K562 (cell line): ENCODE measurements around the gene TMEM101. TPM values are rescaled to one million over a fixed set of nuclear protein-coding genes. Genes with fewer than 3 reads are reported as not detected.

ENCODE experiments used
- ATAC-seq: fragments of 200-7000 bp; cut with Tn5 transposase; 3 replicates; pipeline ENCODE4 v1.9.1; 2020; ENCODE audit warnings: moderate library complexity
- BruUV-seq: library from RNA; stranded (reverse); fragments of 400-500 nt; replicated peaks from 2 replicates; lab custom pipeline; 2021; lab: Mats Ljungman, UMichigan
- CTCF ChIA-PET: fragments of 300-600 bp; formaldehyde crosslinking; extraction: SDS; loops from one replicate; lab custom pipeline; 2021; ENCODE audit warnings: low intra/inter-chr PET ratio; lab: Yijun Ruan, JAX
- POLR2A ChIA-PET: fragments of 300-600, 350-650 bp; sonication (Branson Sonifier 250); formaldehyde crosslinking; extraction: SDS; loops from one replicate; lab custom pipeline; 2021; ENCODE audit warnings: antibody characterized with exemption, inconsistent platforms; lab: Yijun Ruan, JAX
- DNase-seq, 4 experiments: peaks; one replicate each; pipeline versions ENCODE4 v3.0.0 to v3.0.0-alpha.2; 2011 to 2018; ENCODE audit warnings: low spot score in 3 of 4, mixed read lengths in 3 of 4; ENCODE audit errors: extremely low read depth in 1 of 4
- FAIRE-seq: peaks from 2 replicates; lab custom pipeline; 2011; peaks lifted over from hg19 to GRCh38; lab: Jason Lieb, UNC
- H2AFZ ChIP-seq: 2 replicates; pipeline ENCODE4 v1.6.0; 2011; ENCODE audit warnings: low read depth, low read length, control low read depth, inconsistent platforms
- H3K27ac ChIP-seq: fragments of 200-600 bp; 3 replicates; pipeline ENCODE4 v1.8.0; 2011; ENCODE audit warnings: low read depth, mild to moderate bottlenecking, control low read depth, inconsistent platforms, low read length, moderate library complexity, mixed read lengths; ENCODE audit errors: extremely low read depth
- H3K27me3 ChIP-seq, 2 experiments: fragments of 300-600 bp in 1 of 2; 2 replicates in 1 of 2; 3 replicates in 1 of 2; pipeline versions ENCODE4 v1.6.0 to v1.8.0; 2011; ENCODE audit warnings: inconsistent platforms in 2 of 2, low read length in 2 of 2, mild to moderate bottlenecking in 1 of 2, mixed read lengths in 1 of 2, moderate library complexity in 1 of 2; ENCODE audit not compliant: control insufficient read depth in 2 of 2, insufficient read depth in 2 of 2
- H3K36me3 ChIP-seq: fragments of 300-600 bp; 3 replicates; pipeline ENCODE4 v1.8.0; 2011; ENCODE audit warnings: mild to moderate bottlenecking, low read length, inconsistent platforms; ENCODE audit not compliant: control insufficient read depth, insufficient read depth
- H3K4me1 ChIP-seq, 2 experiments: fragments of 200-600 bp in 1 of 2; replicated peaks in 1 of 2; 2 replicates in 1 of 2; 3 replicates in 1 of 2; pipeline versions ENCODE4 v1.5.1 to v1.8.0; 2011; ENCODE audit warnings: inconsistent platforms in 2 of 2, low read length in 2 of 2, mild to moderate bottlenecking in 1 of 2, mixed read lengths in 1 of 2, moderate library complexity in 1 of 2; ENCODE audit not compliant: control insufficient read depth in 2 of 2, insufficient read depth in 2 of 2
- H3K4me2 ChIP-seq: 2 replicates; pipeline ENCODE4 v1.6.1; 2011; ENCODE audit warnings: low read length, control low read depth, inconsistent platforms, mixed read lengths; ENCODE audit not compliant: insufficient read depth
- H3K4me3 ChIP-seq: fragments of 200-600 bp; sonication (generic), shearing (Covaris generic); 2 replicates; pipeline ENCODE4 v1.5.1; 2016; ENCODE audit warnings: control low read depth, inconsistent platforms
- H3K79me2 ChIP-seq: fragments of 200-600 bp; 3 replicates; pipeline ENCODE4 v1.8.0; 2011; ENCODE audit warnings: low read length, inconsistent platforms; ENCODE audit not compliant: control insufficient read depth, insufficient read depth
- H3K9ac ChIP-seq, 2 experiments: 2 replicates each; pipeline versions ENCODE4 v1.6.0 to v1.6.1; 2011; ENCODE audit warnings: low read depth in 2 of 2, low read length in 2 of 2, control low read depth in 1 of 2, inconsistent platforms in 1 of 2, mild to moderate bottlenecking in 1 of 2, mixed read lengths in 1 of 2; ENCODE audit not compliant: insufficient read depth in 1 of 2
- H3K9me1 ChIP-seq: one replicate; pipeline ENCODE4 v1.6.0; 2011; ENCODE audit warnings: inconsistent platforms, mild to moderate bottlenecking, low read length, moderate library complexity; ENCODE audit not compliant: control insufficient read depth, insufficient read depth
- H3K9me3 ChIP-seq: replicated peaks from 2 replicates; pipeline ENCODE4 v1.5.1; 2011; ENCODE audit warnings: low read depth, low read length, inconsistent platforms; ENCODE audit not compliant: control insufficient read depth, insufficient read depth
- H4K20me1 ChIP-seq: replicated peaks from 2 replicates; pipeline ENCODE4 v1.6.1; 2011; ENCODE audit warnings: low read length, inconsistent platforms, mixed read lengths; ENCODE audit not compliant: control insufficient read depth, insufficient read depth
- EZH2 ChIP-seq: IDR thresholded peaks from 2 replicates; pipeline ENCODE4 v1.6.1; 2012; ENCODE audit warnings: low read depth, mild to moderate bottlenecking, inconsistent platforms, low read length, borderline replicate concordance
- POLR2G ChIP-seq: fragments of 200-400 bp; formaldehyde crosslinking; IDR thresholded peaks from 2 replicates; pipeline ENCODE4 v1.6.1; 2017; ENCODE audit warnings: low read depth, mild to moderate bottlenecking, antibody characterized with exemption, low read length, moderate library complexity
- ZNF407 ChIP-seq: fragments of 450-650 bp; IDR thresholded peaks from 2 replicates; pipeline ENCODE4 v1.6.1; 2016; ENCODE audit warnings: low read depth
- WGBS: fragments of 100-300 bp; shearing (Covaris generic); methylation state at CpG from one replicate; pipeline ENCODE4 v1.1.6; 2016; ENCODE audit warnings: low coverage, mixed read lengths; ENCODE audit not compliant: insufficient coverage; ENCODE audit errors: missing lambda C conversion rate; 5-methylcytosine and 5-hydroxymethylcytosine counted together
- in situ Hi-C: fragments of 300-500 bp; cut with MboI; formaldehyde crosslinking; loops from 4 replicates; pipeline ENCODE4 v1.15.0; 2018; ENCODE audit warnings: inconsistent platforms, mixed read lengths
- intact Hi-C: fragments of 100-400 bp; cut with micrococcal nuclease; formaldehyde crosslinking; loops from 2 replicates; pipeline ENCODE4 v1.14.2; 2022
- polyA plus RNA-seq, 8 experiments: library from polyadenylated mRNA; depleted of rRNA in 4 of 8; stranded (reverse) in 5 of 8; unstranded in 3 of 8; fragments of >200 nt; fragmentation: Nextera tagmentation in 2 of 8; fragmentation: Illumina TruSeq in 1 of 8; extraction: Ambion mirVana in 2 of 8; extraction: Trizol in 1 of 8; gene quantifications; 2 replicates each; pipeline versions ENCODE4 v1.2.1 to v1.2.3, GENCODE V29; 2011 to 2014; ENCODE audit warnings: inconsistent platforms in 1 of 8, missing spikeins in 1 of 8
- total RNA-seq, 7 experiments: library from RNA; depleted of rRNA in 6 of 7; stranded (reverse); fragments of >200 nt in 6 of 7; fragmentation: Illumina TruSeq in 2 of 7; extraction: Trizol in 2 of 7; gene quantifications; 2 replicates each; pipeline versions ENCODE4 v1.2.1 to v1.2.3, GENCODE V29; 2011 to 2021; ENCODE audit warnings: low replicate concordance in 1 of 7
- TF ChIP-seq, protein P1 (sequence below): fragments of 200-800 bp; sonication (Bioruptor generic); IDR thresholded peaks from 2 replicates; pipeline ENCODE4 v1.6.1; 2017; ENCODE audit warnings: missing genetic modification characterization, missing compliant biosample characterization

Gene TMEM101
- total and polyA plus RNA-seq, 9 of the 15 experiments (the other 6 are each of a cell fraction or from before 2014, with no cell fraction given) = 21.2 to 110 (median 37.8) TPM

DNA sequence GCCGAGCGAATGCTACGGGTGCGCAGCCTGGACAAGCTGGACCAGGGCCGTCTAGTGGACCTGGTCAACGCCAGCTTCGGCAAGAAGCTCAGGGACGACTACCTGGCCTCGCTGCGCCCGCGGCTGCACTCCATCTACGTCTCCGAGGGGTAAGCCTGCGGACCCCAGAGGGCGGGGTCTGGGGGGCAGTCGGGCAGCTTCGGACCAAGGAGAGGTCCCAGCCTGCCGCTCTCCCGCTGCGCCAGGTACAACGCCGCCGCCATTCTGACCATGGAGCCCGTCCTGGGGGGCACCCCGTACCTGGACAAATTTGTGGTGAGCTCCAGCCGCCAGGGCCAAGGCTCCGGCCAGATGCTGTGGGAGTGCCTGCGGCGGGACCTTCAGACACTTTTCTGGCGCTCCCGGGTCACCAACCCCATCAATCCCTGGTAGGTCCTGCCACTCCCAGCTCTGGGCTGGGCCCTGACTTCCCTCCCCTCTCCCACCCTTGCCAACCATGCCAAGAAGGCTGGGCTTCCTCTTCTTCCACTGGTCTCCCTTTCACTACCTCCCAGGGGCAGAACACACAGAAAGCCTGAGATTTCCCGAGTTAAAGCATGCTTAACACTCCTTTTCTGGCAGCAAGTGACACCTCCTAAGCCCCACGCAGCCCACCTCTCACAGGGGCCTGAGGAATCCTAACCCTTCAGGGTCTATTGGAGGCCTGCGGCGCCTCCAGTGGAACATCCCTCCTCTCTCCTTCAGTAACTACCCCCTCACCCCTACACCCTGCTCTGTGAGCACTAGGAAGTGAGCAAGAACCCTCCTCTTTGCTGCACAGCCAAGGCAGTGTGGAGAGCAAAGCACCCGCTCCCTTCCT is 7.2 kb downstream of the TMEM101 start:
- ChIA-PET CTCF (interaction anchor here (0.6 kb wide), 1 partner anchor 47 kb away, joined by 3 read pairs; no protein-coding TSS in a partner anchor), POLR2A (interaction anchor here (0.9 to 1.6 kb wide), 4 partner anchors 9 to 22 kb away, joined by 3 to 4 read pairs (median 4); no protein-coding TSS in a partner anchor)
- Histone ChIP-seq H3K79me2 (no peaks in the 10 kb centered on the region), H4K20me1 (peaks cover 11% of the 10 kb centered on the region; the same call in 1 of the 2 replicates), H3K4me1 (peaks cover 9 to 37% of the 10 kb centered on the region in 2 experiments), H3K36me3 (peaks cover 13% of the 10 kb centered on the region; the same call in 1 of the 3 replicates), H3K9ac (peak overlapping the region in 1 of 2 experiments; percentile 12; a peak in 1 of 4 replicates), H2AFZ (no peak overlapping the region), H3K27ac (no peak overlapping the region), H3K4me2 (peak overlapping the region; percentile 53), H3K27me3 (no peaks in the 10 kb centered on the region), H3K9me1 (no peaks in the 10 kb centered on the region), H3K4me3 (no peak overlapping the region), H3K9me3 (no peaks in the 10 kb centered on the region)
- in situ Hi-C loops = no loop called here
- no peak for DNase-seq
- BruUV-seq = no TSS peak
- ATAC-seq = no peak
- FAIRE-seq = no peak
- no peak for TF ChIP-seq EZH2
- TF ChIP-seq, protein P1, sequence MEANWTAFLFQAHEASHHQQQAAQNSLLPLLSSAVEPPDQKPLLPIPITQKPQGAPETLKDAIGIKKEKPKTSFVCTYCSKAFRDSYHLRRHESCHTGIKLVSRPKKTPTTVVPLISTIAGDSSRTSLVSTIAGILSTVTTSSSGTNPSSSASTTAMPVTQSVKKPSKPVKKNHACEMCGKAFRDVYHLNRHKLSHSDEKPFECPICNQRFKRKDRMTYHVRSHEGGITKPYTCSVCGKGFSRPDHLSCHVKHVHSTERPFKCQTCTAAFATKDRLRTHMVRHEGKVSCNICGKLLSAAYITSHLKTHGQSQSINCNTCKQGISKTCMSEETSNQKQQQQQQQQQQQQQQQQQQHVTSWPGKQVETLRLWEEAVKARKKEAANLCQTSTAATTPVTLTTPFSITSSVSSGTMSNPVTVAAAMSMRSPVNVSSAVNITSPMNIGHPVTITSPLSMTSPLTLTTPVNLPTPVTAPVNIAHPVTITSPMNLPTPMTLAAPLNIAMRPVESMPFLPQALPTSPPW (CRISPR knock-in tag) = no peak
- peak; percentile 59; the same call in 1 of the 2 replicates for TF ChIP-seq POLR2G
- TF ChIP-seq ZNF407 = peak; percentile 75
- WGBS = 29% methylated on average over 30 of the region's 37 CpGs
- intact Hi-C loops = no loop called here
